ENCODE data around the gene ATP8B3.
"Not testable (repeated sequence)": the region's sequence is repeated elsewhere in the genome, so short reads cannot be mapped to it uniquely, and the experiment has no call there.

ATP8B3 gene

DNA sequence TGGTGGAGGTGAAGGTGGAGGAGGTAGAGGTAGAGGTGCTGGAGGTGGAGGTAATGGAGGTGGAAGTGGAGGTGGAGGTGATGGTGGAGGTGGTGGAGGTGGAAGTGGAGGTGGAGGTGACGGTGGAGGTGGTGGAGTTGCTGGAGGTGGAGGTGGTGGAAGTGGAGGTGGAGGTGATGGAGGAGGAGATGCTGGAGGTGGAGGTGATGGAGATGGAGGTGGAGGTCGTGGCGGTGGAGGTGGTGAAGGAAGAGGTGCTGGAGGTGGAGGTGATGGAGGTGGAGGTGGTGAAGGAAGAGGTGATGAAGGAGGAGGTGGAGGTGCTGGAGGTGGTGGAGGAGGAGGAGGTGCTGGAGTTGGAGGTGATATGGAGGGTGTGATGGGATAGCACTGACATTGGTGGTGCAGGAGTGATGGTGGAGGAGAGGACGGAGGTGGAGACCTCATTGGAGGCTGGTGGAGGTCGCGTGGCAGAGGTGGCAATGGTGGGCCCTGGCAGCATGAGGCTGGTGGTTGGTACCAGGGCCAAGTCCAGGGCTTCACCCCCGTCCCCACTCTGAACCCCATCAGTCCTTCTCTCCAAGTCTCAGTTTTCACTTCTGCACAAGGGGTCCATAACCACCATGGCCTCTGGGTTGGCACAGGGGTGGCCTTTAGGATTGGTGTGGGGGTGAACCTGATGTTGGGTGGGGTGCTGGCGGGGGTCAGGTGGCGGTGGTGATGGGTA, 43.0 kb downstream of the ATP8B3 start:
- no peak for DNase-seq

GRCh38 chr19:1768248-1768647, 43.8 kb downstream of the ATP8B3 start:
- peak; percentile 22 for DNase-seq

DNA sequence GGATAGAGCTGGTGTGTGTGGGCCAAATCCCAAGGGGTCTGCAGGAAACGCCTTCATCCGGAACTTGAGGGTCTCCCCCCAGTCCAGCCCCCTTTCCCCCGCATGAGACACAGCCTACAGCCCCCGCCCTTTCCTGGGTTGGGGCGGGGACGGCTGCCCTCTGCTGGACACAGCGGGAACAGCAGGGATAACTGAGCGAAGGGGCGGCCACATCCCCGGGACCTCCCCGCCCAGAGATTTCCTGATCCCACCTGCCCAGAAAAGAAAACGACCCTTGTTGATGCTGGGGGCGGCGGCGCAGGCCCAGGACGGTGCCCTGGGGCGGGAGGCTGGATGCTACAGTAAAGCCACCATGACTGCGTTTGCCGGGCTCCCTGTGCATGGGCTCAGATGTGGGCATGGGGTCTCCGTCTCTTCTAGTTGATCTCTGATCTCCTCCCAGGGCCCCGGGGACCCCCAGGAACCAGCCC, 44.6 kb downstream of the ATP8B3 start:
- DNase-seq, result peak; percentile 48

DNA sequence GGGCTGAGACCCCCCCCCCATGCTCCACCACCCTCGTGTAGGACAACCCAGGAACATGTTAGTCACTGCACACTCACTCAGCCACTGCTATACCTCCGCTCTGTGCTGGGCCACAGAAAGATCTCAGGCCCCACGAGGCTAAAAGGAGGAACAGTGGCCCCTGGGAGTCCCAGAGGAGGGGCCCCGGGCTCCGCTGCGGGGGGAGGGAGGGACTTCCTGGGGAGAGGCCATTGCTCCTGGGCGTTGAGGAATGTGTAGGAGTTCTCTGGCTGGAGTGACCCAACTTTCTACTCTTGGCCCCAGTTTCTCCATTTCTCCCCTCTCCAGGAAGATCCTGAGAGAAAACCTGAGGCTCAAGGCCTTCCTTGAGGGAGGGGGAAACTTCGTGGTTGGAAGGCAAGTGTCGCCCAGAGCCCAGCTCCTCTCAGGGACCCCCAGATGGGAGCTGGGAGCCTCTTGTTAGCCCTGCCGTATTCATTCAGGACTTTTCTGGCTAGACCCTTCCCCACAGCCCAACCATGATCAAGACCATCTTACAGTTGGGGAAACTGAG, 45.2 kb downstream of the ATP8B3 start:
- no peak for DNase-seq

DNA sequence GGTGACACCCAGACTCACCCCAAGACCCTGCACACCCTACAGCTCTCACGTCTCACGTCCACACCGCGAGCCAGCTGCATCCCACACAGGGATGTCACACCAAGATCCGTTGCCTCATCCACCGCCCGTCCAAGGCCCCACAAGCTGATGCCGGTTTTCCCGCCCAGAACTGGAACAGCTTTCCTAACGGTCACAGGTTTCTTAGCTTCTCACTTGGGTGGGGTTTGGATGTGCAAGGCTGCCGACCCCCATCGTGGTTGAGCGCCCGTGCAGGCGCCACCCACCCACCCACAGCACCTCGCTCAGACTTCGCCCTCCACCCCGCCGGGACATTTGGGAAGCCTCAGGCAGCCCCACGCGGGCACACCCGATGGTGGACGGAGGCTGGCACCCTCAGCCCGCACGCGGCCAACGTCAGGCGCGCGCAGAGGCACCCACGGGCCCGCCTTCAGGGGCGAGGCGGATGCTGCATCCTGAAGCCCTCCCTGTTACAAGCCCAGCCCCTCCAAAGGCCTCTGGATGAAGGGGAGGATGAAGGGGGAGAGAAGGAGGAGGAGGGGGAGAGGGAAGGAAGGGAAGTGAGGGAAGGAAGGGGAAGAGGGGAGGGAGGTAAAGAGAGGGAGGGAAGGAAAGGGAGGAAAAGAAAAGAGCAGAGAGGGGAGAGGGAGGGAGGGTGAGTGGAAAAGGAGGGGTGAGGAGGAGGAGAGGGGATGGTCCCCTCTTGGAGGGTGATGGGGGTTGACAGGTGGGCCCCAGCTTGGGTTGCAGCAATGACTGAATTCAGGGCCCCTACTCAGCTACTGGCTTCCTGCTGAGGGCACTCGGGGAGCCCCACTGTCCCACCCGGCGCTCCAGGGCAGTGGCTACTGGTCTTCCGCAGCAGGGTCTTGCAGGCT, 45.9 kb downstream of the ATP8B3 start:
- DNase-seq, result no peak

GRCh38 chr19:1765232-1765903, 46.7 kb downstream of the ATP8B3 start:
- DNase-seq, result no peak

DNA sequence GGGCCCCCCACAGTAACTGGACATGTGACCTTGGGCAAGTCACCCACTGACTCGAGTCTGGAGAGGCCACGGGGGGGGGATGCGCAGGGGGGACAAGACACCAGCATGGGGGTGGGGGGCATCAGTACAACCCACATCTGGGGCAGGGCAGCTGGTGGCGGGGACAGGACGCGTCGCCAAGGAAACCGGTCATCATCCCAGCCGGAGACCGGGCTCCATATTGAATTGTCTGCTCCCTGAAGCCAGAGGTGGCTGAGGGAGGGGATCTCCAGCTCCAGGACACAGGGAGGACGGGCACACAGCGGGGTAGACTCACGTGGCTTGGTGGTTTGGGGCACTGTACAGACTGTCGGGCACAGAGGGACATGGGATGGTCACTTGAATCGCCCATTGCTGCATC, 47.3 kb downstream of the ATP8B3 start:
- DNase-seq, result no peak

DNA sequence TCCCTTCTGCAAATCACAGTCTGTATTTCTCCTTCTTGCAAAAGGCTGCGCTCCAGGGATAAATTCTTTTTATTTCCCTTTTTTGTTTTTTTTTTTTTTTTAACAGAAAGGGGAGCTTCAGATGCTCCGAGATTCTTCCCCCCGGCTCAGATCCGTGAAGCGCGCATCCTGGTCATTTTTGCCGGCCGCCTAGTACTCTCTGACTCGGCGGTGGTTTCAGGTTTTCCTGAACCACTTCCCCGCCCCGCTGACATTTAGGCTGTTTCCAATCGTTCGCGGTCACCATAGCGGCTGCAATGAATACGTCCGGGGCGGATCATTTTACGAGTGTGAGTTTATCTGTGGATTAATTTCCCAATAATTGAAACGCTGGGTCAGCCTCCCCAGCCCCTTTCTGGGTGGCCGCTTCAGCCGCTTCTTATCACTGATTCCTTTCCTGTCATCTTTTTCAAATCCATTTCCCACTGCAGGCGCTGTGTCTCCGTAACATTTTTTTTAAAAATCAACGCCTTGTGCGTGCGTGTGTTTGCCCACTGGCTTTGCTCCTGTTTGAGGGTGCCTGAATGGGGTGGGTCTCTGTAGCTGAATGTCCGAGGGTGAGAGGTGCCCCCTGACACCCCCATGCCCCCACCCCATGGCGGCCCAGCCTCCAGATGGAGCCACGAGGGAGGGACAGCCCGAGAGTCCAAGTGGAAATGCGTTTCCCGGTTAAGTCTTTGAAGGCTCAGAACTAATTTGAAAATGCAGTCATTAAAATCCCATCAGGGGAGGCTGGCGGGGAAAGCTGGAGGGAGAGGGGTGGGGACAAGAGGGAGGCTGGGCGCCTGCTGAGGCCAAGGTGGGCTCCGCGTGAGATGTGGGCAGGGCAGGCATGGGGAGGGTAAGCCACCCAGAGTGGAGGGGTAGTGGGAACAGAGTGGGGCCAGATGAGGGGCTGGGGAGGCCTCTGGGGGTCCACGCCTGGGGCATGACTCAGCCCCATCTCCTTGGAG, 48.1 kb downstream of the ATP8B3 start:
- DNase-seq, result no peak

DNA sequence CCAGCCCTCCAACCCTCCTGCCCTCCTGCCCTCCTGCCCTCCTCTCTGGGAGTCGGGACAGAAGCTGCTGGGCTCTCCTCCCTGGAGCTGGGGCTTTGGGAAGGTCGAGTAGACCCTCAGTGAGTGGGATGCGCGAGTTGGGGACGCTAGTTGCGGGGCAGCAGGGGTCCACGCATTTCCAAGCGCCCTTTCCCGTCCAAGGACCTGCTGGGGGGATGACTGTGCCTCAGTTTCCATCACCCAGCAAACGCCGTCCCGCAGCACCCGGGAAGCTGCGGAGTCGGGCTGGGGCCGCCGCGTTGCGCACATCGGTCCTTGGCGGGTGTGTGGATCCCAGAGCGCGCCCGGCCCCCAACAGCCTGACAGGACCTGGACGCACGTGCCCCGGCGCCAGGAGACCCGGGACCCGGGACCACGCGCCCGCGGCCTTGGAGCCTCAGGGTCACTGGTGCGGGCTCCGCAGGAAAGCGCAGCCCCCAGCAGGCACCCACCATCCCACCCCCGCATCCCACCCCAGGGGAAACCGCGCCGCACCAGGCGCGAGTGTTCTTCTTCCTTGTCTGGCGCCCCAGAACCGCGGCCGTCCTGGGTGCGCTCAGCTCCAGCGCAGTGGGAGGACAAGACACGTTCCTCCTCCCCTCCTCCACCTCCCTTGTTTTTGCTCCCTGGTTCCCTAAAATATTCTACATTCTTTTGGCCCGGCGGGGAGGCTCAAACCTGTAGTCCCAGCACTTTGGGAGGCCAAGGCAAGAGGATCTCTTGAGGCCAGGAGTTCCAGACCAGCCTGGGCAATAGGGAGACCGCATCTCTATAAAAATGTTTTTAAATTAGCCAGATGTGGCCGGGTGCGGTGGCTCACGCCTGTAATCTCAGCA, 49.6 kb downstream of the ATP8B3 start:
- no peak for DNase-seq

- no peak for DNase-seq
Observed at GRCh38 chr19:1761528-1762242, 50.4 kb downstream of the ATP8B3 start.

- DNase-seq, result not testable (repeated sequence)
Observed at GRCh38 chr19:1760786-1761527, 51.1 kb downstream of the ATP8B3 start.

GRCh38 chr19:1760020-1760419, 52.1 kb downstream of the ATP8B3 start:
- DNase-seq, result no peak

- DNase-seq, result no peak
Observed at GRCh38 chr19:1758959-1759903, 52.8 kb downstream of the ATP8B3 start.

DNA sequence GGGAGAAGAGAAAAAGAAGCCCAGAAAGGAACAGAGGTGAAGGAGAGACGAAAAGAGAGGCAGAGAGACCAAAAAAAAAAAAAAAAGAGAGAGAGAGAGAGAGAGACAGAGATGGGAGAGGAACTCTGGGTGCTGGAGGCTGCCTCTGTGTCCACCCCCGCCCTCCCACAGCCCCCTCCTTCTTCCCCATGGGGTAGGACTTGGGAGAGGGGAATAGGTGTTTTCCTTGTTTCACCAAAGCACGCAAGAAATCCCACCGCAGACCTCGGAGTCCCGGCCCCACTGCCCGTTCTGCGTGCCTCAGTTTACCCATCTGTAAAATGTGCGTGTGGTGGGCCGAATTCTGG, 53.9 kb downstream of the ATP8B3 start:
- no peak for DNase-seq

GRCh38 chr19:1757468-1758230, 54.4 kb downstream of the ATP8B3 start:
- DNase-seq, result no peak

DNA sequence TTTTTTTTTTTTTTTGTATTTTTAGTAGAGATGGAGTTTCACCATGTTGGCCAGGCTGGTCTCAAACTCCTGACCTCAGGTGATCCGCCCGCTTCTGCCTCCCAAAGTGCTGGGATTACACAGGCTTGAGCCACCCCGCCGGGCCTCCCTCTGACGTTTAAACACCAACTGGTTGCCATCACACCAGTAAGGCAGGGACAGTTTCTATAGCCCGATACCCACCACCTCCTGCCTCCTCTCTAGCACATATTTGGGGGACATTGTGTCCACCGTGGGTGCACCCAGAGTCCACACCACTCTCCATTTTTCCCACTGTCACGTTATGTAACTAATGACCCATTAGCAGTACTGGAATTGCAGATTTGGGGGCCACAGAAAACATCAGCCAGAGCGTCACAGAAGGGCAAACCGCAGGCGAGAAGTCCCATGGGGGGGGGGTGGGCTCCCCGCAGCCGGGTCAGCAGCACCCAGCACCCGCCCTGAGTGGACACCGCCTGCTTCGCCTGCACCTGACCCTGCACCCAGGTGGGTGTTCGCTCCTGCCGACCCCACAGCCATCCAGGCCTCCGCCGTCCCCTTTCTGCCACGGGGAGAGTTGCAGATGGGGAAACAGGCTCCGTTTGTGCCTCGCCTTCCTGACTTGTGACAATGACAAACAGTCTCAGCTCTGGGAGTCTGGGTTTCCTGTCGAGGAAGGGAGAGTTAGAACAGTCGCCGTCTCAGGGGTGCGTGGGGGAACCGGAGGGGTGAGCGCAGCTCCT, 55.2 kb downstream of the ATP8B3 start:
- no peak for DNase-seq

All from fibroblast of skin of scalp (primary cell).